Spleen (tissue), 11 donors: Measurements from ENCODE around the gene ADAMTS20. TPM values are rescaled to one million over a fixed set of nuclear protein-coding genes. Genes with fewer than 3 reads are reported as not detected.

Experiments used
- DNase-seq: peaks from one replicate; pipeline ENCODE4 v3.0.0-alpha.2; 2020
- H3K27ac ChIP-seq, 8 donors: fragments of 200-600 bp; sonication (generic) in 7 of 8; 1 replicate in 4 of 8; 2 replicates in 4 of 8; pipeline versions ENCODE4 v1.5.0 to v1.8.0; 2016 to 2021; ENCODE audit warnings: inconsistent platforms in 4 of 8, mild to moderate bottlenecking in 4 of 8, moderate library complexity in 1 of 8
- H3K27me3 ChIP-seq, 7 donors: fragments of 200-600 bp; sonication (generic) in 6 of 7; replicated peaks in 1 of 7; 1 replicate in 4 of 7; 2 replicates in 3 of 7; pipeline versions ENCODE4 v1.5.0 to v1.8.0; 2016 to 2021; ENCODE audit warnings: inconsistent platforms in 3 of 7, mild to moderate bottlenecking in 1 of 7
- H3K36me3 ChIP-seq, 6 donors: fragments of 200-600 bp; sonication (generic) in 5 of 6; 1 replicate in 4 of 6; 2 replicates in 2 of 6; pipeline versions ENCODE4 v1.5.0 to v1.8.0; 2016 to 2021; ENCODE audit warnings: inconsistent platforms in 2 of 6
- H3K4me1 ChIP-seq, 6 donors: fragments of 200-600 bp; sonication (generic) in 5 of 6; 1 replicate in 3 of 6; 2 replicates in 3 of 6; pipeline versions ENCODE4 v1.5.0 to v1.8.0; 2016 to 2021; ENCODE audit warnings: inconsistent platforms in 3 of 6
- H3K4me3 ChIP-seq, 8 donors: fragments of 200-600 bp; sonication (generic) in 7 of 8; 1 replicate in 4 of 8; 2 replicates in 4 of 8; pipeline versions ENCODE4 v1.5.0 to v1.8.0; 2016 to 2021; ENCODE audit warnings: inconsistent platforms in 4 of 8, mild to moderate bottlenecking in 4 of 8, moderate library complexity in 2 of 8
- H3K9me3 ChIP-seq, 8 donors: fragments of 200-600 bp; sonication (generic) in 7 of 8; 1 replicate in 4 of 8; 2 replicates in 4 of 8; pipeline versions ENCODE4 v1.5.0 to v1.8.0; 2016 to 2021; ENCODE audit warnings: inconsistent platforms in 4 of 8
- CTCF ChIP-seq, 11 experiments: fragments of 200-600 bp in 7 of 11; fragments of 450-650 bp in 4 of 11; sonication (generic) in 4 of 11; IDR thresholded peaks in 8 of 11; conservative IDR thresholded peaks in 3 of 11; 1 replicate in 7 of 11; 2 replicates in 4 of 11; pipeline versions ENCODE4 v1.4.0 to v1.8.0; 2016 to 2021; ENCODE audit warnings: antibody characterized with exemption in 11 of 11, inconsistent platforms in 4 of 11, mild to moderate bottlenecking in 1 of 11
- POLR2A ChIP-seq, 3 donors: fragments of 450-650 bp; IDR thresholded peaks; one replicate each; pipeline ENCODE4 v1.5.1; 2017; ENCODE audit warnings: antibody characterized with exemption in 3 of 3, mild to moderate bottlenecking in 1 of 3
- POLR2AphosphoS5 ChIP-seq, 3 donors: sonication (generic); formaldehyde crosslinking; IDR thresholded peaks; one replicate each; pipeline ENCODE4 v1.5.1; 2017; ENCODE audit warnings: antibody characterized with exemption in 3 of 3
- WGBS, 5 donors: extraction: QIAGEN DNeasy Blood & Tissue Kit in 3 of 5; methylation state at CpG; one replicate each; pipeline versions ENCODE4 v1.1.5 to v1.1.7; 2013 to 2018; 5-methylcytosine and 5-hydroxymethylcytosine counted together
- intact Hi-C: fragments of 100-400 bp; cut with DNase I; formaldehyde crosslinking; loops from one replicate; pipeline ENCODE4 v1.15.0; 2023; ENCODE audit warnings: low total_unique reads
- polyA plus RNA-seq, 3 donors: library from polyadenylated mRNA; stranded (reverse); fragments of 200-250 nt; gene quantifications; one replicate each; pipeline ENCODE4 v1.2.1, GENCODE V29; 2013
- total RNA-seq, 7 donors: library from RNA; depleted of rRNA in 3 of 7; stranded (reverse); fragments of >200 nt in 3 of 7; fragmentation: NEBNext Ultra II Directional in 4 of 7; extraction: Animal tissue kit (Norgen Biotek cat#: 25700) in 4 of 7; gene quantifications; one replicate each; pipeline versions ENCODE4 v1.1.0 to v1.2.1, GENCODE V29; 2016 to 2021
- donor health status: healthy with polysubstance abuse.
- donor health status: DM: no; HTN: no; CAD: no; lungs with moderate emphysema.
- donor health status: DM: no; HTN: no; CAD: no.
- donor health status: Bipolar disorder and iron deficiency.
- donor health status: healthy.
- donor health status: DM: no; HTN: no; CAD: no.
- donor health status: DM: yes; HTN: yes; CAD: no.

Gene ADAMTS20
- total and polyA plus RNA-seq, 10 donors, result not detected

DNA sequence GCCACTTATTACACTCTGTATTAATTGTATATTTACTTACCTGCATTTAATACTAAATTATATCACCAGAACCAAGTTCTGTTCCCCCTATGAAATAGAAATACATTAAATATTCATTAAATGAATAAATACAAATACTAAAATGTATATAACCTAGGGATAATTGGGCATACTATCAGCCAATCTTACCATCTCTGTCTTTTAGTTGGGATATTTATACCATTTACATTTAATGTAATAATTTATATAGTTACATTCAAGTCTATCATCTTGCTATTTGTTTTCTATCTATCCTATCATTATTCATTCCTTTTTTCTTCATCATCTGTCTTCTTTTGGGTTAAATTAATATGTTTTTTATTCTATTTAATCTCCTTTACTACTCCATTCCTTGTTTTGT lies 4.1 kb upstream of the ADAMTS20 start:
- intact Hi-C loops, result no loop called here
- no peak for DNase-seq
- H3K27me3 ChIP-seq, result peaks cover 0 to 34% (median 16%) of the 10 kb centered on the region in 7 donors

DNA sequence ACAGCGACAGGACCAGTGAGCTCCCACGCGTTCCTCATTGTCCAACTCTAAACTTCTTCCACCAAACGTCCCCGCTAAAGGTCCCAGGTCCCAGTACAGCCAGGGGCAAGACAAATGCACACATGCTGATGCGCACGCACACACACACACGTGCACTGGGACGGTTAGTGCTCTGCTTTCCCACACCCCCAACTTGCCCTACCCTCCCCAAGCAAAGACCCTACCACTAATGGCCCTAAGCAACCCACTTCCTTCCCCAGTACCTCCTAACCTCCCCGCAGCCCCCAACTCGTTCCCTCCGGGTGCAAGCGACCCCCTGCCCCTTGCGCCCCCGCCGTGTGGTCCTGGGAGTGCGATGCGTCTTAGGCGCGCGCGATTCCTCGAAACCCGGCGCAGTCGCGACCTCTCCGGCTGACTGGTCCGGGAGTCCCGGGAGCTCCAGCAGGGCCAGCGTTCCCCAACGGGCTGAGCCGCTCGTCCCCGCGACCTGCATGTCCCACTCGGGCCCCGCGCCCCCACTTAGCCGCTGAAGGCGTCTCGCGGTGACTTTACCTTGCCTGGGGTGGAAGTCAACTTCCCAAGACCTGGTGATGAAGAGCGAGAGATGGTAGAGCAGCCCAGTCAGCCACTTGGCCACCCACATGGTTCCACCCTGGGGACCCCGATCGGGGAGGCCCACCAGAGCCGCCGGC lies 578 bp downstream of the ADAMTS20 start:
- H3K4me3 ChIP-seq, result peak overlapping the region in 2 of 8 donors; percentile 10 to 28
- H3K27me3 ChIP-seq, result peaks cover 0 to 50% (median 20%) of the 10 kb centered on the region in 7 donors
- TF ChIP-seq POLR2A (IDR thresholded peaks at IDR 0.05) (no peak), POLR2AphosphoS5 (IDR thresholded peaks at IDR 0.05) (no peak), CTCF (IDR thresholded peaks at IDR 0.05 in 8 of 11, conservative IDR thresholded peaks at IDR 0.05 in 3 of 11) (no peak)
- no peak overlapping the region for H3K27ac ChIP-seq
- H3K36me3 ChIP-seq, result no peaks in the 10 kb centered on the region
- peaks cover 4 to 35% (median 22%) of the 10 kb centered on the region in 8 donors for H3K9me3 ChIP-seq
- H3K4me1 ChIP-seq, result peaks cover 0 to 3% (median 0%) of the 10 kb centered on the region in 6 donors
- intact Hi-C loops, result no loop called here
- WGBS, 5 donors, result 9 to 23% (median 10%) methylated on average over 40 to 48 of the region's 48 CpGs
- DNase-seq, result peak; percentile 72

More for the DNA sequence above, 4.1 kb upstream of the ADAMTS20 start:
- Histone ChIP-seq H3K9me3 (peaks cover 4 to 66% (median 47%) of the 10 kb centered on the region in 8 donors), H3K4me1 (peaks cover 0 to 3% (median 0%) of the 10 kb centered on the region in 6 donors), H3K27ac (no peak overlapping the region), H3K36me3 (no peaks in the 10 kb centered on the region), H3K4me3 (no peak overlapping the region)
- TF ChIP-seq CTCF (IDR thresholded peaks at IDR 0.05 in 8 of 11, conservative IDR thresholded peaks at IDR 0.05 in 3 of 11), result no peak
- TF ChIP-seq POLR2AphosphoS5 (IDR thresholded peaks at IDR 0.05), result no peak
- TF ChIP-seq POLR2A (IDR thresholded peaks at IDR 0.05), result no peak

- TF ChIP-seq POLR2A (IDR thresholded peaks at IDR 0.05) (no peak), CTCF (IDR thresholded peaks at IDR 0.05 in 8 of 11, conservative IDR thresholded peaks at IDR 0.05 in 3 of 11) (no peak), POLR2AphosphoS5 (IDR thresholded peaks at IDR 0.05) (no peak)
- H3K9me3 ChIP-seq, result peaks cover 0 to 29% (median 16%) of the 10 kb centered on the region in 8 donors
- peaks cover 0 to 3% (median 0%) of the 10 kb centered on the region in 6 donors for H3K4me1 ChIP-seq
- intact Hi-C loops, result no loop called here
- no peak overlapping the region for H3K27ac ChIP-seq
- H3K4me3 ChIP-seq, result no peak overlapping the region
- DNase-seq, result no peak
- WGBS, 5 donors, result 8 to 13% (median 11%) methylated on average over 26 to 31 of the region's 31 CpGs
- H3K36me3 ChIP-seq, result no peaks in the 10 kb centered on the region
- H3K27me3 ChIP-seq, result peaks cover 0 to 50% (median 20%) of the 10 kb centered on the region in 7 donors
These were observed 1.2 kb downstream of the ADAMTS20 start for GRCh38 chr12:43550831-43551271.

DNA sequence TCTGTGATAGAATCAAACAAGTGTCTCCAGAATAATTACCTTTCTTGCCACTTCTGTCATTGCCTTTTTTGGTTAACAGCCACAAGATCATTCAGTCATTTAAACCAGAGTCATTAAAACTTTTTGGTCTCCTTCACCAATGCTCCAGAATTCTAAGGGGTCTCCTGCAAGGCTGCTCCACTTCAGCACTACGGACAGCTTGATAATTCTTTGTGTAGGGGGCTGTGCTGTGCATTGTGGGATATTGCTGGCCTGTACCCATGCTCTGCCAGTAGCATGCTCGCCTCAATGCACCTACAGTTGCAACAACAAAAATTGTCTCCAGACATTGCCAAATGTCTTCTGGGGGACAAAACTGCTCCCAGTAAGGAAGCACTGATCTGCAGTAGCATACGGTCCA lies 7.3 kb downstream of the ADAMTS20 start:
- TF ChIP-seq CTCF (IDR thresholded peaks at IDR 0.05 in 8 of 11, conservative IDR thresholded peaks at IDR 0.05 in 3 of 11) (no peak), POLR2A (IDR thresholded peaks at IDR 0.05) (no peak), POLR2AphosphoS5 (IDR thresholded peaks at IDR 0.05) (no peak)
- intact Hi-C loops, result no loop called here
- H3K27me3 ChIP-seq, result peaks cover 0 to 3% (median 0%) of the 10 kb centered on the region in 7 donors
- no peak overlapping the region for H3K4me3 ChIP-seq
- H3K9me3 ChIP-seq, result no peaks in the 10 kb centered on the region
- no peak for DNase-seq
- H3K36me3 ChIP-seq, result no peaks in the 10 kb centered on the region
- 72 to 91% (median 78%) methylated on average over 3 of the region's 3 CpGs for WGBS, 5 donors
- no peaks in the 10 kb centered on the region for H3K4me1 ChIP-seq
- no peak overlapping the region for H3K27ac ChIP-seq
